Hepatocyte (in vitro differentiated cells): ENCODE data around the gene RNF224. TPM values are rescaled to one million over a fixed set of nuclear protein-coding genes. Genes with fewer than 3 reads are reported as not detected.

Experiments
- DNase-seq: peaks from one replicate; pipeline ENCODE4 v3.0.0-alpha.2; 2016; ENCODE audit warnings: low spot score
- H2AFZ ChIP-seq: fragments of 200-600 bp; sonication (generic); 2 replicates; pipeline ENCODE4 v1.6.0; 2016; ENCODE audit warnings: antibody characterized with exemption, mild to moderate bottlenecking
- H3K27ac ChIP-seq: fragments of 200-600 bp; sonication (generic); 2 replicates; pipeline ENCODE4 v1.5.1; 2016; ENCODE audit warnings: mild to moderate bottlenecking
- H3K27me3 ChIP-seq: fragments of 200-600 bp; sonication (generic); 2 replicates; pipeline ENCODE4 v1.6.1; 2016
- H3K36me3 ChIP-seq: fragments of 200-600 bp; sonication (generic); replicated peaks from 2 replicates; pipeline ENCODE4 v1.5.1; 2016; ENCODE audit warnings: low read depth; ENCODE audit not compliant: insufficient read depth
- H3K4me1 ChIP-seq: fragments of 200-600 bp; sonication (generic); 2 replicates; pipeline ENCODE4 v1.5.1; 2016; ENCODE audit warnings: mild to moderate bottlenecking, moderate library complexity; ENCODE audit not compliant: insufficient read depth
- H3K4me2 ChIP-seq: fragments of 200-600 bp; sonication (generic); 2 replicates; pipeline ENCODE4 v1.6.0; 2016
- H3K4me3 ChIP-seq: fragments of 200-600 bp; sonication (generic); 2 replicates; pipeline ENCODE4 v1.5.1; 2016; ENCODE audit warnings: mild to moderate bottlenecking
- H3K79me2 ChIP-seq: fragments of 200-600 bp; sonication (generic); 2 replicates; pipeline ENCODE4 v1.6.0; 2017; ENCODE audit warnings: mild to moderate bottlenecking
- H3K9me2 ChIP-seq: fragments of 200-600 bp; sonication (generic); replicated peaks from 2 replicates; pipeline ENCODE4 v1.6.0; 2017; ENCODE audit warnings: mild to moderate bottlenecking; ENCODE audit not compliant: insufficient read depth
- H3K9me3 ChIP-seq: fragments of 200-600 bp; sonication (generic); 2 replicates; pipeline ENCODE4 v1.5.1; 2016; ENCODE audit warnings: low read depth, mild to moderate bottlenecking
- H4K20me1 ChIP-seq: fragments of 200-600 bp; sonication (generic); 2 replicates; pipeline ENCODE4 v1.6.0; 2016; ENCODE audit warnings: mild to moderate bottlenecking; ENCODE audit not compliant: insufficient read depth, poor library complexity, severe bottlenecking
- EZH2 ChIP-seq: fragments of 200-600 bp; sonication (generic); IDR thresholded peaks from 2 replicates; pipeline ENCODE4 v1.6.1; 2016; ENCODE audit warnings: antibody characterized with exemption, mild to moderate bottlenecking, borderline replicate concordance
- EZH2phosphoT487 ChIP-seq: fragments of 200-600 bp; sonication (generic); IDR thresholded peaks from one replicate; pipeline ENCODE4 v1.6.1; 2018; ENCODE audit warnings: antibody characterized with exemption, mild to moderate bottlenecking, low read depth, moderate library complexity; ENCODE audit not compliant: unreplicated experiment, severe bottlenecking
- WGBS: methylation state at CpG from one replicate; pipeline ENCODE4 v1.1.6; 2016; ENCODE audit warnings: low lambda C conversion rate; ENCODE audit errors: missing lambda C conversion rate; 5-methylcytosine and 5-hydroxymethylcytosine counted together
- polyA plus RNA-seq: library from polyadenylated mRNA; unstranded; fragments of >200 nt; fragmentation: Nextera tagmentation; extraction: Ambion mirVana; gene quantifications from 2 replicates; pipeline ENCODE4 v1.2.1, GENCODE V29; 2016
- total RNA-seq: library from RNA; depleted of rRNA; stranded (reverse); fragments of >200 nt; gene quantifications from 2 replicates; pipeline ENCODE4 v1.2.3, GENCODE V29; 2014
- TF ChIP-seq, protein P1 (sequence below): fragments of 200-600 bp; sonication (generic); IDR thresholded peaks from 2 replicates; pipeline ENCODE4 v1.5.1; 2016; ENCODE audit warnings: antibody characterized with exemption, mild to moderate bottlenecking; ENCODE audit not compliant: poor library complexity

RNF224 gene
- total and polyA plus RNA-seq, 2 experiments from 2014 or later: 1.1 to 1.4 TPM

DNA sequence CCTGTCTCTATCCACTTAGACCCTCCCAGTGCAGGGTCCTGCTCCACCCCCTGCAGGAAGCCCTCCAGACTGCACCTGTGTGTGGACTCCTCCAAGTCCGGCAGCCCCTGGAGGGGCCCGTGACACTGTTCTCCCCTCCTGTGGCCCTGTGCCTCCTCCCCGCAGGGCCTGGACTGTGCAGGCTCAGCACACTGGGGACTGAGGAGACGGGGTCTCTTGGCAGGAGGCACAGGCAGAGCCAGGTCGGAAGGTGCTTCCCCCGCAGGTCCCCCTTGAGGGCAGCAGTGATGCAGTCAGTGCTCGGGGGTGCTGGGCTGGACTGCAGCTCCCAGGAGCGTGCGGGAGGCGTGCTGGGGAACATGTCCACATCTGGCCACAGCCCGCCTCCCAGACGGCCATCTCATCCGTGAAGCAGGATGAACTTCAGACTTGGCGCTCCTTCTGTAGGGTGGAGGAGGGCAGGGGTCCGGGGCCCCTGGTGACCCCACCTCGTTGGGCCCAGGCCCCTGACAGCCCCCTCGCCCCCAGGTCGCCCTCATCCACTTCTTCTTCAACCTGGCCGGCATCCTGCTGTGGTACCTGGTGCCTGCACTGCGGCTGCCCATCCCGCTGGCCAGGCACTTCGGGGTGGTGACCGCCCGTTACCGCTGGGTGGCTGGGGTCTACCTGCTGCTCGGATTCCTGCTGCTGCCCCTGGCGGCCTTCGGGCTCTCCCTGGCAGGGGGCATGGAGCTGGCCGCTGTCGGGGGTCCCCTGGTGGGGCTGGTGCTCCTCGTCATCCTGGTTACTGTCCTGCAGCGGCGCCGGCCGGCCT is 8.3 kb downstream of the RNF224 start:
- Histone ChIP-seq H2AFZ (no peak overlapping the region), H3K4me3 (no peak overlapping the region), H3K9me3 (no peaks in the 10 kb centered on the region), H3K27me3 (no peaks in the 10 kb centered on the region), H4K20me1 (no peaks in the 10 kb centered on the region), H3K79me2 (peaks cover 33% of the 10 kb centered on the region), H3K36me3 (no peaks in the 10 kb centered on the region), H3K27ac (peak overlapping the region; percentile 57), H3K4me1 (peaks cover 33% of the 10 kb centered on the region), H3K9me2 (no peaks in the 10 kb centered on the region), H3K4me2 (peak overlapping the region; percentile 82)
- TF ChIP-seq EZH2phosphoT487: no peak
- TF ChIP-seq EZH2: no peak
- TF ChIP-seq, protein P1, sequence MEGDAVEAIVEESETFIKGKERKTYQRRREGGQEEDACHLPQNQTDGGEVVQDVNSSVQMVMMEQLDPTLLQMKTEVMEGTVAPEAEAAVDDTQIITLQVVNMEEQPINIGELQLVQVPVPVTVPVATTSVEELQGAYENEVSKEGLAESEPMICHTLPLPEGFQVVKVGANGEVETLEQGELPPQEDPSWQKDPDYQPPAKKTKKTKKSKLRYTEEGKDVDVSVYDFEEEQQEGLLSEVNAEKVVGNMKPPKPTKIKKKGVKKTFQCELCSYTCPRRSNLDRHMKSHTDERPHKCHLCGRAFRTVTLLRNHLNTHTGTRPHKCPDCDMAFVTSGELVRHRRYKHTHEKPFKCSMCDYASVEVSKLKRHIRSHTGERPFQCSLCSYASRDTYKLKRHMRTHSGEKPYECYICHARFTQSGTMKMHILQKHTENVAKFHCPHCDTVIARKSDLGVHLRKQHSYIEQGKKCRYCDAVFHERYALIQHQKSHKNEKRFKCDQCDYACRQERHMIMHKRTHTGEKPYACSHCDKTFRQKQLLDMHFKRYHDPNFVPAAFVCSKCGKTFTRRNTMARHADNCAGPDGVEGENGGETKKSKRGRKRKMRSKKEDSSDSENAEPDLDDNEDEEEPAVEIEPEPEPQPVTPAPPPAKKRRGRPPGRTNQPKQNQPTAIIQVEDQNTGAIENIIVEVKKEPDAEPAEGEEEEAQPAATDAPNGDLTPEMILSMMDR: peak; percentile 5
- no peak for DNase-seq
- WGBS: 83% methylated on average over 29 of the region's 35 CpGs

DNA sequence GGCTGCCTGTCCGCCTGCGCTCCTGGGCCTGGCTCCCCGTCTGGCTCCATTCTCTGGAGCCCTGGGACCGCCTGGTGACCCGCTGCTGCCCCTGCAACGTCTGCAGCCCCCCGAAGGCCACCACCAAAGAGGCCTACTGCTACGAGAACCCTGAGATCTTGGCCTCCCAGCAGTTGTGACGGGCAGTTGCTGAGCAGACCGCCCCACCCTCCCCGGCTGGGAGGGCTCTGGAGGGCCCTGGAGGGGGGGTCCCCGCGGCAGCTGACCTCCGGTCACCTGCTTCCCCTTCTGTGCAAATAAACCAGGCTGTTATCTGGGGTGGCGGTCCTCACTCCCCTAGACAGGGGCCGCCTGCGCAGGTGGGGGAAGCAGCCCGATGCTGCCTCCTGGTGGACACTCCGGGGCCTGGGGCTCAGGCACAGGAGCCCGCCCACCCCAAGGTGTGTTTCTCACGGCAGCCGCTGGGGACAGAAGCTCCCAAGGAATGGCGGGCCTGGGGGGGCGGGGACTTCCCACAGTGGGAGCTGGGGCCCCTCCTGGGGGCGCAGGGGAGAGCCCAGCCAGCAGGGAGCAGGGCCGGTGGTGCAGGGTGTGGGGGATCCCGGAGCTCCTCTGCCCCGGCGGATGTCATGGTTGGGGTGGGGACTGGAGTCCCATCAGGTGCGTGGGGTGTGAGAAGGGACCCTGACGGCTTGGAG is 9.1 kb downstream of the RNF224 start:
- no peaks in the 10 kb centered on the region for H3K27me3 ChIP-seq
- H3K4me3 ChIP-seq: no peak overlapping the region
- 26% methylated on average over 23 of the region's 31 CpGs for WGBS
- TF ChIP-seq, protein P1: peak; percentile 100
- no peak for TF ChIP-seq EZH2phosphoT487
- peak; percentile 96 for DNase-seq
- peaks cover 26% of the 10 kb centered on the region for H3K4me1 ChIP-seq
- H3K9me3 ChIP-seq: no peaks in the 10 kb centered on the region
- no peaks in the 10 kb centered on the region for H4K20me1 ChIP-seq
- no peak overlapping the region for H2AFZ ChIP-seq
- H3K36me3 ChIP-seq: no peaks in the 10 kb centered on the region
- H3K79me2 ChIP-seq: peaks cover 33% of the 10 kb centered on the region
- H3K4me2 ChIP-seq: peak overlapping the region; percentile 82
- H3K27ac ChIP-seq: peak overlapping the region; percentile 57
- H3K9me2 ChIP-seq: no peaks in the 10 kb centered on the region

DNA sequence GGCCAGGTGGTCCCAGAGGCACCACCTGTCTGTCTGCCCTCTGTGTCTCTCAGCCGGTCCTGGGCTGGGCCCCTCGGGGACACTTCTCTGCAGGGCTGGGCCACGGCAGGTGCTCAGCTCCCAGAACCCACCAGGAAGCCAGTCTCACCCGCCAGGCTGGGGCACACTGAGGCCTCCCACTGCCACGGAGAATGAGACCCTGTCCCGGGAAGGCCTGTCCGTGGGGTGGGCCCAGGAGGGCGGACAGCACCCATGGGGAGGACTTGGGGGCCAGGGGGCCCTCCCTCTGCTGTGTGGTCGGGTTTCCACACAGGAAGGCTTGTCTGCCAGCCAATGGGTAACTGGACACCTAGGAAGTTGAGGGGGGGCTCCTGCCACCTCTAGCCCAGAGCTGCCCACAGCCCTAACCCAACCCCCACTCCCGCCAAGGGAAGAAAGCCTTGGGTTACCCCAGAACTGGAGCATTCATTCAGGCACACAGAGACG is 9.7 kb downstream of the RNF224 start:
- 48% methylated on average over 11 of the region's 11 CpGs for WGBS
- Histone ChIP-seq H3K27me3 (no peaks in the 10 kb centered on the region), H3K4me2 (peak overlapping the region; percentile 82), H3K9me2 (no peaks in the 10 kb centered on the region), H3K36me3 (no peaks in the 10 kb centered on the region), H4K20me1 (peaks cover 5% of the 10 kb centered on the region), H3K4me1 (peaks cover 26% of the 10 kb centered on the region), H3K4me3 (no peak overlapping the region), H2AFZ (no peak overlapping the region), H3K79me2 (peaks cover 37% of the 10 kb centered on the region), H3K27ac (peak overlapping the region; percentile 50), H3K9me3 (no peaks in the 10 kb centered on the region)
- TF ChIP-seq, protein P1: no peak
- TF ChIP-seq EZH2 (no peak), EZH2phosphoT487 (no peak)
- no peak for DNase-seq
